ENCODE measurements around the gene POLE4. TPM values are rescaled to one million over a fixed set of nuclear protein-coding genes. Genes with fewer than 3 reads are reported as not detected.

The POLE4 gene
- total RNA-seq, 4 donors from 2014 or later, result 22.0 to 35.9 (median 28.7) TPM

DNA sequence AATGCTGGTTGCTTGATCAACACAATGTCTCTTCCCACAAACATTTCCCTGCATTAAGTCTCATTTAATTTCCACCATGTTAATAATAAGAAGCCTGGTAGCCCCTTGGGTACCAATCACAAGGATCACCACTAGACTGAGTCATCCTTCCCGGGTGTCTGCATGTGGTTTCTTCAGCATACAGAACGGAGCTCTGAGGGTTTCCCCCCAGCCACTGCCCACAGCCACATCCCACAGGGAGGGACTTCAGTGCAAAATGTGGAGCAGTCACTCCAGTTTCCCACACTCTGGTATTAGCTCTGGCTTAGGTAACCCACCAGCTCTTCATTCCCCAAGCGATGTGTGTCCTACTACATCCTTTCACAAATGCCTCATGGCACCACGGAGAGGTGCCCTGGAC lies 42.7 kb upstream of the POLE4 start:
- H3K4me1 ChIP-seq, result peaks cover 4 to 7% (median 6%) of the 10 kb centered on the region in 4 donors

DNA sequence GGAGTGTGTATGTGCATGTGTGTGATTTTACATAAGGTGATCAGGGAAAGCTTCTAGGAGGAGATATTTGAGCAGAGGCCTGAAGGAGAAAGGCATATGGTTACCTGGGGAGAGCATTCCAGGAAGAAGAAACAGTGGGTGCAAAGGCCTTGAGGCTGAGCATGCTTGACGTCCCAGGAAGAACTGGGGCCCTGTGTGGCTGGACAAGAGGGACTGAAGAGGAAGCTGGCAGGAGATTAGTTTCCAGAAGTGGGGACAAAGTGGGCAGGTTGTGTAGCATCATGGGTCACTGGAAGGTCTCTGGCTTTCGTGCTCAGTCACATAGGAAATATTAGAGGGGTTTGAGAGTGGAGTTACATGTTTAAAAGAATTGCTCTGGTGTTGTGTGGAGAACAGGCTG lies 42.0 kb upstream of the POLE4 start:
- no peak for DNase-seq (ENCODE audit: extremely low spot score)
- WGBS, result 80% methylated on average over 2 of the region's 2 CpGs
- Histone ChIP-seq H3K27ac (replicated peaks in 1 of 4) (no peak overlapping the region), H3K27me3 (peaks cover 0 to 83% (median 0%) of the 10 kb centered on the region in 4 donors), H3K4me1 (peaks cover 4 to 7% (median 6%) of the 10 kb centered on the region in 4 donors), H3K36me3 (no peaks in the 10 kb centered on the region), H3K4me3 (no peak overlapping the region), H3K9me3 (peaks cover 0 to 4% (median 0%) of the 10 kb centered on the region in 4 donors)
- TF ChIP-seq POLR2AphosphoS5 (IDR thresholded peaks at IDR 0.05), result no peak
- no peak for TF ChIP-seq POLR2A (IDR thresholded peaks at IDR 0.05; ENCODE audit: low read depth)
- TF ChIP-seq EP300 (IDR thresholded peaks at IDR 0.05), result no peak
- TF ChIP-seq, protein P1, sequence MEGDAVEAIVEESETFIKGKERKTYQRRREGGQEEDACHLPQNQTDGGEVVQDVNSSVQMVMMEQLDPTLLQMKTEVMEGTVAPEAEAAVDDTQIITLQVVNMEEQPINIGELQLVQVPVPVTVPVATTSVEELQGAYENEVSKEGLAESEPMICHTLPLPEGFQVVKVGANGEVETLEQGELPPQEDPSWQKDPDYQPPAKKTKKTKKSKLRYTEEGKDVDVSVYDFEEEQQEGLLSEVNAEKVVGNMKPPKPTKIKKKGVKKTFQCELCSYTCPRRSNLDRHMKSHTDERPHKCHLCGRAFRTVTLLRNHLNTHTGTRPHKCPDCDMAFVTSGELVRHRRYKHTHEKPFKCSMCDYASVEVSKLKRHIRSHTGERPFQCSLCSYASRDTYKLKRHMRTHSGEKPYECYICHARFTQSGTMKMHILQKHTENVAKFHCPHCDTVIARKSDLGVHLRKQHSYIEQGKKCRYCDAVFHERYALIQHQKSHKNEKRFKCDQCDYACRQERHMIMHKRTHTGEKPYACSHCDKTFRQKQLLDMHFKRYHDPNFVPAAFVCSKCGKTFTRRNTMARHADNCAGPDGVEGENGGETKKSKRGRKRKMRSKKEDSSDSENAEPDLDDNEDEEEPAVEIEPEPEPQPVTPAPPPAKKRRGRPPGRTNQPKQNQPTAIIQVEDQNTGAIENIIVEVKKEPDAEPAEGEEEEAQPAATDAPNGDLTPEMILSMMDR (IDR thresholded peaks at IDR 0.05), result no peak
- intact Hi-C loops (cut with DNase I), result no loop called here

More for the DNA sequence above, 42.7 kb upstream of the POLE4 start:
- WGBS, result 89% methylated on average over 4 of the region's 4 CpGs
- TF ChIP-seq, protein P1 (IDR thresholded peaks at IDR 0.05), result no peak
- TF ChIP-seq POLR2AphosphoS5 (IDR thresholded peaks at IDR 0.05) (no peak), EP300 (IDR thresholded peaks at IDR 0.05) (no peak), POLR2A (IDR thresholded peaks at IDR 0.05; ENCODE audit: low read depth) (no peak)
- H3K9me3 ChIP-seq, result no peaks in the 10 kb centered on the region
- H3K36me3 ChIP-seq, result no peaks in the 10 kb centered on the region
- no peak overlapping the region for H3K27ac ChIP-seq (replicated peaks in 1 of 4)
- H3K27me3 ChIP-seq, result peaks cover 0 to 83% (median 0%) of the 10 kb centered on the region in 4 donors
- intact Hi-C loops (cut with DNase I), result no loop called here
- H3K4me3 ChIP-seq, result no peak overlapping the region
- DNase-seq (ENCODE audit: extremely low spot score), result no peak

DNA sequence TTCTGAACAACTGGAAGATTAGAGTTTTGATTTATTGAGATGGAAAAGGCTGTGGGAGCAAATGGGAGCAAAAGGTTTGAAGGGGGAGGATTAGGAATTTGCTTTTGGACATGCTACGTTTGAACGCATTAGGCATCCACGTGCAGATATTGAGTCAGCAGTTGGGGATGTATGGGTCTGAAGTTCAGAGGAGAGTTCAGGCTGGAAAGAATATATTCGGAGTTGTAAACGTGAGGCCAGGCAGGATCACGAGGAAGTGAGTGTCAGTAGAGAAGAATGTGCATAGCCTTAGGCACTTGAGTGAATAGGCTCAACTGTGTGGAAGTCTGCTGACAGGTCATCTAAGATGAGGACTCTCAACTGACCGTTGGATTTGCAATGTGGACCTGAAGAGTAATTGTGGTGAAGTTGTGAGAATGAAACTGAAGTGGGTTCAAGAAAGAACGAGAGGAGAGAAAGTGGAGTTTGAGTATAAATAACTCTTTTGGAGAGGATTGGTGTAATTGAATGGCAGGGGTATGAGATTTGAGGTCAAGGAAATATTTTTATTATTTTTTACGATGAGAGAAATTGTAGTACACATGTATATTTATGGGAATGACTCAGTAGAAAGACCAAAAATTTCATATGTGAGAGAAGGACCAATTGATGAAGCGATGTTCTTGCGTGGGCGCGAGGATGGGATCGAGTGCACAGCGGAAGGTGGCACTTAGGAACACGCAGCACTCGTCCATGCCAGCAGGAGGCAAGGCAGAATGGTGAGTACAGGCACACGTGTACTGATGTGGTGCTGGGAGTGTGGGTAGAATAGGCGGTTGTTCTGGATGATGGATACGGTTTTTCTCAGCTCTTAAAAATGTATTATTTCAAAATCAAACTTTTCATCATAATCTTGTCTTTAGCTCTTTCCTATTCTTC lies 40.5 kb upstream of the POLE4 start:
- Histone ChIP-seq H3K27me3 (peaks cover 0 to 68% (median 0%) of the 10 kb centered on the region in 4 donors), H3K4me3 (no peak overlapping the region), H3K9me3 (peaks cover 0 to 4% (median 0%) of the 10 kb centered on the region in 4 donors), H3K4me1 (peaks cover 6 to 7% (median 6%) of the 10 kb centered on the region in 4 donors), H3K36me3 (no peaks in the 10 kb centered on the region), H3K27ac (replicated peaks in 1 of 4) (no peak overlapping the region)
- intact Hi-C loops (cut with DNase I), result loop anchor here (2.0 kb wide), 1 partner anchor 485 kb away; no protein-coding TSS in a partner anchor
- no peak for TF ChIP-seq EP300 (IDR thresholded peaks at IDR 0.05)
- no peak for TF ChIP-seq POLR2AphosphoS5 (IDR thresholded peaks at IDR 0.05)
- TF ChIP-seq POLR2A (IDR thresholded peaks at IDR 0.05; ENCODE audit: low read depth), result no peak
- TF ChIP-seq, protein P1 (IDR thresholded peaks at IDR 0.05), result no peak
- 82% methylated on average over 20 of the region's 20 CpGs for WGBS
- no peak for DNase-seq (ENCODE audit: extremely low spot score)

DNA sequence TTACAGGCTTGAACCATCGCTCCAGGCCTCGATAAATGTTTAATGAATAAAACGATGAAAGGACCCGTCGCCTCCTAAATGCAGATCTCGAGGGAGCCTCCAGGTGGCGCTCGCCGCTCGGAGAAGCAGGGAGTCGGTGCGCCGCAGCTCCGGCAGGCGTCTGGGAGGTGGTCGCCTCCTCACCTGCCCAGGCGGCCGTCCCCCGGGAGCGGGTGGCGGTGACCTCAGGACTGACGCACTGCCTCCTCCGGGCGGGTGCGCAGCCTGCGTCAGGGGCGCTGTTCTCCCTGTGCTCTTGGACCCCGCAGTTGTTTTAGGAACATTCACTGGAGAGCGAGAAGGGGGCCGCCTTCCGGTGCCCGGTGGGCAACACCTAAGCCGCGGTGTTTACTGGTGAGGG lies 38.6 kb upstream of the POLE4 start:
- TF ChIP-seq POLR2A (IDR thresholded peaks at IDR 0.05; ENCODE audit: low read depth), result no peak
- TF ChIP-seq, protein P1 (IDR thresholded peaks at IDR 0.05), result peak; percentile 70 to 91 (median 80)
- Histone ChIP-seq H3K27ac (replicated peaks in 1 of 4) (no peak overlapping the region), H3K27me3 (peaks cover 0 to 57% (median 0%) of the 10 kb centered on the region in 4 donors), H3K4me3 (peak overlapping the region; percentile 23 to 51 (median 35)), H3K36me3 (no peaks in the 10 kb centered on the region), H3K4me1 (peaks cover 6 to 7% (median 6%) of the 10 kb centered on the region in 4 donors), H3K9me3 (peaks cover 0 to 4% (median 0%) of the 10 kb centered on the region in 4 donors)
- WGBS, result 12% methylated on average over 8 of the region's 34 CpGs
- intact Hi-C loops (cut with DNase I), result loop anchor here (2.0 to 10.0 kb wide), 2 partner anchors 483 to 685 kb away; no protein-coding TSS in a partner anchor
- DNase-seq (ENCODE audit: extremely low spot score), result no peak
